Thoracic aorta (tissue), 2 donors: Measurements from ENCODE around the gene KCNQ4. TPM values are rescaled to one million over a fixed set of nuclear protein-coding genes. Genes with fewer than 3 reads are reported as not detected.

Experiments
- ATAC-seq: fragments of 150-250 bp; one replicate; pipeline ENCODE4 v1.8.0; 2017; ENCODE audit warnings: low read depth; ENCODE audit not compliant: insufficient number of reproducible peaks, low FRiP score
- DNase-seq: peaks from one replicate; pipeline ENCODE4 v3.0.0-alpha.2; 2020; ENCODE audit warnings: low spot score
- H3K27ac ChIP-seq, 2 donors: fragments of 200-600 bp; sonication (generic); 1 replicate in 1 of 2; 2 replicates in 1 of 2; pipeline ENCODE4 v1.5.1; 2016; ENCODE audit warnings: mild to moderate bottlenecking in 2 of 2, moderate library complexity in 2 of 2
- H3K27me3 ChIP-seq: fragments of 200-600 bp; sonication (generic); replicated peaks from 2 replicates; pipeline ENCODE4 v1.6.0; 2016; ENCODE audit warnings: mild to moderate bottlenecking; ENCODE audit not compliant: insufficient read depth
- H3K36me3 ChIP-seq: fragments of 200-600 bp; sonication (generic); one replicate; pipeline ENCODE4 v1.5.1; 2016
- H3K4me1 ChIP-seq, 2 donors: fragments of 200-600 bp; sonication (generic); 1 replicate in 1 of 2; 2 replicates in 1 of 2; pipeline versions ENCODE4 v1.5.1 to v1.6.0; 2016; ENCODE audit warnings: low read depth in 2 of 2, mild to moderate bottlenecking in 1 of 2; ENCODE audit not compliant: control insufficient read depth in 1 of 2
- H3K4me3 ChIP-seq: fragments of 200-600 bp; sonication (generic); 2 replicates; pipeline ENCODE4 v1.5.1; 2016; ENCODE audit warnings: mild to moderate bottlenecking
- H3K9me3 ChIP-seq: fragments of 200-600 bp; sonication (generic); 2 replicates; pipeline ENCODE4 v1.5.1; 2016
- total RNA-seq, 2 donors: library from RNA; depleted of rRNA; stranded (reverse); fragments of >200 nt; gene quantifications; one replicate each; pipeline versions ENCODE4 v1.1.0 to v1.2.3, GENCODE V29; 2016
- TF ChIP-seq, protein P1 (sequence below): fragments of 200-600 bp; sonication (generic); IDR thresholded peaks from one replicate; pipeline ENCODE4 v1.5.1; 2019; ENCODE audit warnings: antibody characterized with exemption

Gene KCNQ4
- total RNA-seq, 2 donors from 2014 or later = 5.7 to 11.5 TPM

DNA sequence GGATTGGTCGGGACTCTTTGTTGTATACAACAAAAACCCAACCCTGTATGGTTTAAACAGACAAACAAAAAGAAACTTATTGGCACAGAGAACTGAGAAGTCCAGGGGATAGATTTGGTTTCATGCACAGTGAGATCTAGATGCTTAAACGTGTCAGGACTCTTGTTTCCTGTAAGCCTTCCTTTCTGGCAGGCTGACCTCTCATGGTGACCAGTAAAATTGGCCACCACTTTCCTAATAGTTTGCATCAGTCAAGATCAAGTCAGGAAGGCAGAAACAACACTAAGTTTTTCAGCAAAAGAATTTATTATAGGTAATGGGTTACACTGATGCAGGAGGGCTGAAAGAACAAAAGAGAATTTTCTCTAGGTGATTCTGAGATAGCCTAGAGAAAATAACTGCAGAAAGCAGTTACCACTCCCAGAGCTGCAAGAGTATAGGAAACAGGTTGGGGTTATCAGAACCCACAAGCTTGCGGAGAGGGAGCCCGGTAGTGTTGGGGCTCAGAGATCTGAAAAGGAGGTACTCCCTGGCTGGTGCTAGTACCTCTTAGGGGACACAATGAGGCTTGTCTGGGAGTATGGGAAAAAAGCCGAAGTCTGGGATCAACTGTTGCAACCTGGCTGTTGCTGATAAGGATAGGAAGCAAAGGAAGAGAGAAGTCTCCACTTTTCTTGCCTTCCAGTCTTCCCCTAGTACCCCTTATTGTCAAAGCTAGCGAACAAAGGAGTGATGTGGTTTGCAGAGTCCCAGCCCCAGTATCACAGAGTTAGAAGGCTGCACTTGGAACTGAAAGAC, 57.1 kb downstream of the KCNQ4 start:
- Histone ChIP-seq H3K27ac (no peak overlapping the region), H3K27me3 (no peaks in the 10 kb centered on the region), H3K36me3 (peaks cover 4% of the 10 kb centered on the region), H3K4me3 (no peak overlapping the region), H3K9me3 (no peaks in the 10 kb centered on the region), H3K4me1 (peaks cover 0 to 10% of the 10 kb centered on the region in 2 donors)
- DNase-seq (no peak), ATAC-seq (no peak)
- TF ChIP-seq, protein P1, sequence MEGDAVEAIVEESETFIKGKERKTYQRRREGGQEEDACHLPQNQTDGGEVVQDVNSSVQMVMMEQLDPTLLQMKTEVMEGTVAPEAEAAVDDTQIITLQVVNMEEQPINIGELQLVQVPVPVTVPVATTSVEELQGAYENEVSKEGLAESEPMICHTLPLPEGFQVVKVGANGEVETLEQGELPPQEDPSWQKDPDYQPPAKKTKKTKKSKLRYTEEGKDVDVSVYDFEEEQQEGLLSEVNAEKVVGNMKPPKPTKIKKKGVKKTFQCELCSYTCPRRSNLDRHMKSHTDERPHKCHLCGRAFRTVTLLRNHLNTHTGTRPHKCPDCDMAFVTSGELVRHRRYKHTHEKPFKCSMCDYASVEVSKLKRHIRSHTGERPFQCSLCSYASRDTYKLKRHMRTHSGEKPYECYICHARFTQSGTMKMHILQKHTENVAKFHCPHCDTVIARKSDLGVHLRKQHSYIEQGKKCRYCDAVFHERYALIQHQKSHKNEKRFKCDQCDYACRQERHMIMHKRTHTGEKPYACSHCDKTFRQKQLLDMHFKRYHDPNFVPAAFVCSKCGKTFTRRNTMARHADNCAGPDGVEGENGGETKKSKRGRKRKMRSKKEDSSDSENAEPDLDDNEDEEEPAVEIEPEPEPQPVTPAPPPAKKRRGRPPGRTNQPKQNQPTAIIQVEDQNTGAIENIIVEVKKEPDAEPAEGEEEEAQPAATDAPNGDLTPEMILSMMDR = no peak

DNA sequence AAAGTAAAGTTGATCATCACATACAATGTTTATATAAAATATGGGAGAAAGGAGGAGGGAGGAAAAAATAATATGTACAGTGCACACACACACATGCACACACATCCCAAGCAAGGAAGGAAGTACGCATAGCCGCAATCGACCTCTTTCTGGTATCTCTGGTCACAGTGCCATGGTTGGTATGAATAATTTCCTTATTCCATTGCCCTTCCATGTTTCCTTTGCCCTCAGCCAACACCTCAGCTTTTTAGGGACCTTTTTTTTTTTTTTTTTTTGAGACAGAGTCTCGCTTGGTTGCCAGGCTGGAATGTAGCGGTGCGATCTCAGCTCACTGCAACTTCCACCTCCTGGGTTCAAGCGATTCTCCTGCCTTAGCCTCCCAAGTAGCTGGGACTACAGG, 58.0 kb downstream of the KCNQ4 start:
- TF ChIP-seq, protein P1 = no peak
- DNase-seq = no peak

GRCh38 chr1:40842207-40842606, 58.6 kb downstream of the KCNQ4 start:
- peaks cover 4% of the 10 kb centered on the region for H3K36me3 ChIP-seq
- H3K27me3 ChIP-seq = no peaks in the 10 kb centered on the region
- no peak overlapping the region for H3K27ac ChIP-seq
- no peak for DNase-seq
- TF ChIP-seq, protein P1 = no peak
- H3K4me3 ChIP-seq = no peak overlapping the region
- H3K9me3 ChIP-seq = no peaks in the 10 kb centered on the region
- no peak for ATAC-seq
- peaks cover 0 to 10% of the 10 kb centered on the region in 2 donors for H3K4me1 ChIP-seq

More for the DNA sequence above, 58.0 kb downstream of the KCNQ4 start:
- H3K27ac ChIP-seq = no peak overlapping the region
- H3K4me3 ChIP-seq = no peak overlapping the region
- H3K9me3 ChIP-seq = no peaks in the 10 kb centered on the region
- no peaks in the 10 kb centered on the region for H3K27me3 ChIP-seq
- peaks cover 4% of the 10 kb centered on the region for H3K36me3 ChIP-seq
- H3K4me1 ChIP-seq = peaks cover 0 to 10% of the 10 kb centered on the region in 2 donors
- ATAC-seq = no peak

GRCh38 chr1:40842691-40843090, 59.1 kb downstream of the KCNQ4 start:
- no peaks in the 10 kb centered on the region for H3K9me3 ChIP-seq
- H3K36me3 ChIP-seq = peaks cover 4% of the 10 kb centered on the region
- TF ChIP-seq, protein P1 = no peak
- DNase-seq (no peak), ATAC-seq (no peak)
- no peak overlapping the region for H3K27ac ChIP-seq
- no peak overlapping the region for H3K4me3 ChIP-seq
- no peaks in the 10 kb centered on the region for H3K27me3 ChIP-seq
- H3K4me1 ChIP-seq = peaks cover 0 to 10% of the 10 kb centered on the region in 2 donors

GRCh38 chr1:40844079-40844478, 60.5 kb downstream of the KCNQ4 start:
- H3K27ac ChIP-seq = no peak overlapping the region
- ATAC-seq (no peak), DNase-seq (no peak)
- TF ChIP-seq, protein P1 = no peak
- H3K4me1 ChIP-seq = peaks cover 0 to 16% of the 10 kb centered on the region in 2 donors
- H3K36me3 ChIP-seq = peaks cover under 1% of the 10 kb centered on the region
- no peak overlapping the region for H3K4me3 ChIP-seq
- H3K27me3 ChIP-seq = no peaks in the 10 kb centered on the region
- no peaks in the 10 kb centered on the region for H3K9me3 ChIP-seq
